HepG2 (cell line): ENCODE results near the gene OR52H1. TPM values are rescaled to one million over a fixed set of nuclear protein-coding genes. Genes with fewer than 3 reads are reported as not detected.

Experiments used
- CBFB ChIP-seq: sonication (generic); formaldehyde crosslinking; IDR thresholded peaks from 2 replicates; pipeline ENCODE4 v1.4.0; 2020; ENCODE audit warnings: missing genetic modification reagents
- CREM ChIP-seq, 2 experiments: sonication (generic) in 1 of 2; formaldehyde crosslinking in 1 of 2; IDR thresholded peaks; 2 replicates each; pipeline versions ENCODE4 v1.4.0 to v1.6.1; 2016 to 2020; ENCODE audit warnings: antibody characterized with exemption in 1 of 2, mild to moderate bottlenecking in 1 of 2, missing genetic modification reagents in 1 of 2
- PCBP1 ChIP-seq: fragments of 200-400 bp; formaldehyde crosslinking; IDR thresholded peaks from 2 replicates; pipeline ENCODE4 v1.6.1; 2017; ENCODE audit warnings: mild to moderate bottlenecking, low read depth, low read length, borderline replicate concordance
- ZBTB3 ChIP-seq: sonication (generic); formaldehyde crosslinking; IDR thresholded peaks from 2 replicates; pipeline ENCODE4 v1.4.0; 2020; ENCODE audit warnings: low read depth, mild to moderate bottlenecking, moderate library complexity, missing genetic modification reagents, borderline replicate concordance
- ZNF230 ChIP-seq: sonication (generic); formaldehyde crosslinking; IDR thresholded peaks from 2 replicates; pipeline ENCODE4 v1.4.0; 2020; ENCODE audit warnings: mild to moderate bottlenecking, missing genetic modification reagents
- ZSCAN29 ChIP-seq: sonication (generic); formaldehyde crosslinking; conservative IDR thresholded peaks from 2 replicates; pipeline ENCODE4 v1.4.0; 2020; ENCODE audit warnings: mild to moderate bottlenecking, missing genetic modification reagents
- polyA plus RNA-seq, 8 experiments: library from polyadenylated mRNA; depleted of rRNA in 3 of 8; stranded (reverse) in 7 of 8; unstranded in 1 of 8; fragments of >200 nt; fragmentation: Illumina TruSeq in 4 of 8; extraction: Trizol in 4 of 8; gene quantifications; 2 replicates each; pipeline versions ENCODE4 v1.2.1 to v1.2.3, GENCODE V29; 2011 to 2016; ENCODE audit warnings: low read depth in 4 of 8, missing spikeins in 1 of 8, mixed read lengths in 1 of 8; ENCODE audit not compliant: insufficient read depth in 1 of 8
- total RNA-seq, 5 experiments: library from RNA; depleted of rRNA; stranded (reverse); fragments of >200 nt; fragmentation: Illumina TruSeq; extraction: Trizol; gene quantifications; 2 replicates each; pipeline ENCODE4 v1.2.3, GENCODE V29; 2016; ENCODE audit warnings: low read depth in 1 of 5
- TF ChIP-seq, protein P1 (sequence below): sonication (generic); formaldehyde crosslinking; conservative IDR thresholded peaks from 2 replicates; pipeline ENCODE4 v1.8.0; 2022; ENCODE audit warnings: mild to moderate bottlenecking, moderate library complexity, missing genetic modification reagents
- TF ChIP-seq, protein P2 (sequence below): sonication (generic); formaldehyde crosslinking; IDR thresholded peaks from 2 replicates; pipeline ENCODE4 v1.4.0; 2020; ENCODE audit warnings: missing genetic modification reagents
- TF ChIP-seq, protein P3 (sequence below): IDR thresholded peaks from 2 replicates; pipeline ENCODE4 v1.6.1; 2012; ENCODE audit warnings: low read depth, low read length, improper control_type of control experiment
- TF ChIP-seq, protein P4 (sequence below): sonication (generic); formaldehyde crosslinking; IDR thresholded peaks from 2 replicates; pipeline ENCODE4 v1.4.0; 2020; ENCODE audit warnings: missing genetic modification reagents

The OR52H1 gene
- total and polyA plus RNA-seq, 2 of the 13 experiments (the other 11 are each of a cell fraction or from before 2014, with no cell fraction given), result not detected

DNA sequence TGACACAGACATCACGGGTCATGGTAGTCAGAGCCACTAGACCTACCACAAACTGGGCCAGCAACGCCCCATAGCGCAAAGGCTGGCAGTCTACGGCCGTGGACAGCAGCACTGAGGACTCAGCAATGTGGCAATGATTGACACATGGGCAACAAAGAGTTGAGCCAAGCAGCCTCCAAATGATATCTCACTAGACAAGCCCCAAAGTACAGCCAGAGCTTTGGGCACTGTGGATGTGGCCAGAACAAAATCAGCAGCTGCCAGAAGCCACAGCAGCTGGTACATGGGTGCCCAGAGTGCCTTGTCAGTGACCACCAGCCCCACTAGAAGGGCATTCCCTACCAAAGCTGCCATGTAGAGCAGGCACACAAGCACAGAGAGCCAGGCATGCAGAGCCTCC is 20.6 kb downstream of the OR52H1 start (continued):
- TF ChIP-seq, protein P1, sequence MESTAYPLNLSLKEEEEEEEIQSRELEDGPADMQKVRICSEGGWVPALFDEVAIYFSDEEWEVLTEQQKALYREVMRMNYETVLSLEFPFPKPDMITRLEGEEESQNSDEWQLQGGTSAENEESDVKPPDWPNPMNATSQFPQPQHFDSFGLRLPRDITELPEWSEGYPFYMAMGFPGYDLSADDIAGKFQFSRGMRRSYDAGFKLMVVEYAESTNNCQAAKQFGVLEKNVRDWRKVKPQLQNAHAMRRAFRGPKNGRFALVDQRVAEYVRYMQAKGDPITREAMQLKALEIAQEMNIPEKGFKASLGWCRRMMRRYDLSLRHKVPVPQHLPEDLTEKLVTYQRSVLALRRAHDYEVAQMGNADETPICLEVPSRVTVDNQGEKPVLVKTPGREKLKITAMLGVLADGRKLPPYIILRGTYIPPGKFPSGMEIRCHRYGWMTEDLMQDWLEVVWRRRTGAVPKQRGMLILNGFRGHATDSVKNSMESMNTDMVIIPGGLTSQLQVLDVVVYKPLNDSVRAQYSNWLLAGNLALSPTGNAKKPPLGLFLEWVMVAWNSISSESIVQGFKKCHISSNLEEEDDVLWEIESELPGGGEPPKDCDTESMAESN (CRISPR knock-in tag), result no peak
- TF ChIP-seq ZBTB3 (CRISPR knock-in tag) (no peak), ZSCAN29 (CRISPR knock-in tag) (no peak), PCBP1 (no peak), ZNF230 (CRISPR knock-in tag) (no peak), CBFB (CRISPR knock-in tag) (no peak), CREM (IDR thresholded peaks at IDR 0.05) (no peak), CREM (CRISPR knock-in tag; IDR thresholded peaks at IDR 0.05) (no peak)
- TF ChIP-seq, protein P2, sequence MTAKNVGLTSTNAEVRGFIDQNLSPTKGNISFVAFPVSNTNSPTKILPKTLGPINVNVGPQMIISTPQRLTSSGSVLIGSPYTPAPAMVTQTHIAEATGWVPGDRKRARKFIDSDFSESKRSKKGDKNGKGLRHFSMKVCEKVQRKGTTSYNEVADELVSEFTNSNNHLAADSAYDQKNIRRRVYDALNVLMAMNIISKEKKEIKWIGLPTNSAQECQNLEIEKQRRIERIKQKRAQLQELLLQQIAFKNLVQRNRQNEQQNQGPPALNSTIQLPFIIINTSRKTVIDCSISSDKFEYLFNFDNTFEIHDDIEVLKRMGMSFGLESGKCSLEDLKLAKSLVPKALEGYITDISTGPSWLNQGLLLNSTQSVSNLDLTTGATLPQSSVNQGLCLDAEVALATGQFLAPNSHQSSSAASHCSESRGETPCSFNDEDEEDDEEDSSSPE (CRISPR knock-in tag), result no peak
- TF ChIP-seq, protein P3, sequence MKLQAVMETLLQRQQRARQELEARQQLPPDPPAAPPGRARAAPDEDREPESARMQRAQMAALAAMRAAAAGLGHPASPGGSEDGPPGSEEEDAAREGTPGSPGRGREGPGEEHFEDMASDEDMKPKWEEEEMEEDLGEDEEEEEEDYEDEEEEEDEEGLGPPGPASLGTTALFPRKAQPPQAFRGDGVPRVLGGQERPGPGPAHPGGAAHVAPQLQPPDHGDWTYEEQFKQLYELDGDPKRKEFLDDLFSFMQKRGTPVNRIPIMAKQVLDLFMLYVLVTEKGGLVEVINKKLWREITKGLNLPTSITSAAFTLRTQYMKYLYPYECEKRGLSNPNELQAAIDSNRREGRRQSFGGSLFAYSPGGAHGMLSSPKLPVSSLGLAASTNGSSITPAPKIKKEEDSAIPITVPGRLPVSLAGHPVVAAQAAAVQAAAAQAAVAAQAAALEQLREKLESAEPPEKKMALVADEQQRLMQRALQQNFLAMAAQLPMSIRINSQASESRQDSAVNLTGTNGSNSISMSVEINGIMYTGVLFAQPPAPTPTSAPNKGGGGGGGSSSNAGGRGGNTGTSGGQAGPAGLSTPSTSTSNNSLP, result no peak
- TF ChIP-seq, protein P4, sequence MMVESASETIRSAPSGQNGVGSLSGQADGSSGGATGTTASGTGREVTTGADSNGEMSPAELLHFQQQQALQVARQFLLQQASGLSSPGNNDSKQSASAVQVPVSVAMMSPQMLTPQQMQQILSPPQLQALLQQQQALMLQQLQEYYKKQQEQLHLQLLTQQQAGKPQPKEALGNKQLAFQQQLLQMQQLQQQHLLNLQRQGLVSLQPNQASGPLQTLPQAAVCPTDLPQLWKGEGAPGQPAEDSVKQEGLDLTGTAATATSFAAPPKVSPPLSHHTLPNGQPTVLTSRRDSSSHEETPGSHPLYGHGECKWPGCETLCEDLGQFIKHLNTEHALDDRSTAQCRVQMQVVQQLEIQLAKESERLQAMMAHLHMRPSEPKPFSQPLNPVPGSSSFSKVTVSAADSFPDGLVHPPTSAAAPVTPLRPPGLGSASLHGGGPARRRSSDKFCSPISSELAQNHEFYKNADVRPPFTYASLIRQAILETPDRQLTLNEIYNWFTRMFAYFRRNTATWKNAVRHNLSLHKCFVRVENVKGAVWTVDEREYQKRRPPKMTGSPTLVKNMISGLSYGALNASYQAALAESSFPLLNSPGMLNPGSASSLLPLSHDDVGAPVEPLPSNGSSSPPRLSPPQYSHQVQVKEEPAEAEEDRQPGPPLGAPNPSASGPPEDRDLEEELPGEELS (CRISPR knock-in tag), result no peak
